ENCODE results near the gene NR2C2AP. TPM values are rescaled to one million over a fixed set of nuclear protein-coding genes. Genes with fewer than 3 reads are reported as not detected.

The NR2C2AP gene
- total and polyA plus RNA-seq, 9 donors, result 8.8 to 27.2 (median 14.9) TPM

DNA sequence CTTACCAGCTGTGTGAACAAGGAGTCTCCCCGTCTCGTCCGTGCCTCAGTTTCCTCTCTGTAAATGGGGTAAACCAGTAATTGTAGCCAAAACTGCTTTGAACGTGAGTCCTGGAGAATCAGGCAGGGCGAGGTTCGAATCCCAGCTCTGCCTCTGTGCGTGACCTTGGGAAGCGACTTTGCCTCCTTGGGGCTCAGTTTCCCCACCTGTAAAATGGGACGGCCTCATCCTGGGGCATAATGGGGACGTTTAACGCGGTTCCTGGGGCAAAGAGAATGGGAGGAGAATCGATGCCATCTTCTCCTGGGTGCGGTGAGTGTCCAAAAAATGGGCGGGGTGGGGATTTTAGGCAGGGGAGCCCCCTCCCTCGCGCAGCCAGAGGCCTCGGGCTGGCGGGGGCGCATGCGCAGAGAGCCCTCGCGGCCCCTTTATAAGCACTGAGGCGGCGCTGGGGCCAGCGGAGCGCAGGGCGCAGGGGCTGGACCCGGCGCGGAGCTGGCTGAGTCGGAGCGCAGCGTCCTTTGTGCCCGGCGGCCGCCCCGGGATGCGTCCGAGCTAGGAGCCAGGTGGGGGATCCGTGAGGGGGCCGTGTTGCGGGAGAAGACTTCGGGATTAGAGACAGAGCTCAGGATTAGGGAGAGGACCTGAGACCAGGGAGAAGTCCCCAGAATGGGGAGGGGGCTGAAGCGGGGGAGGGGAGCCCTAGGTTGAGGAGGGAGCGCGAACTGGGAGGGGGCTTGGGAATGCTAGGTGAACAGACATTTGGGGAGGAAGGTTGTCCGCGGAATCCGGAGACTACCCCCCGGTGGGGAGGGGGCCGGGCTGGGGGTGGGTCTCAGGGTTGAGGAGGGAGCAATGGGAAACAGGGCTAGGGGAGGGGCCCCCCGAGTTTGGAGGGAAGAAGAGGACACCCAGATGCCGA lies 8.5 kb upstream of the NR2C2AP start, which contains the start of gene NCAN:
NCAN (plus strand) TSS at position 460 of the 922 bp plus-strand sequence. CDS start 4,996 bp downstream, outside the sequence.
- Histone ChIP-seq H3K27ac (no peak within 1 kb of the TSS), H3K27me3 (no peaks in the 10 kb centered on the region), H3K36me3 (no peaks in the 10 kb centered on the region), H3K9me3 (no peaks in the 10 kb centered on the region), H3K4me3 (no peak within 1 kb of the TSS), H3K4me1 (ENCODE audit: insufficient read depth) (no peaks in the 10 kb centered on the region)
- TF ChIP-seq POLR2A (IDR thresholded peaks at IDR 0.05) (no peak), EP300 (IDR thresholded peaks at IDR 0.05) (no peak)
- TF ChIP-seq, protein P1, sequence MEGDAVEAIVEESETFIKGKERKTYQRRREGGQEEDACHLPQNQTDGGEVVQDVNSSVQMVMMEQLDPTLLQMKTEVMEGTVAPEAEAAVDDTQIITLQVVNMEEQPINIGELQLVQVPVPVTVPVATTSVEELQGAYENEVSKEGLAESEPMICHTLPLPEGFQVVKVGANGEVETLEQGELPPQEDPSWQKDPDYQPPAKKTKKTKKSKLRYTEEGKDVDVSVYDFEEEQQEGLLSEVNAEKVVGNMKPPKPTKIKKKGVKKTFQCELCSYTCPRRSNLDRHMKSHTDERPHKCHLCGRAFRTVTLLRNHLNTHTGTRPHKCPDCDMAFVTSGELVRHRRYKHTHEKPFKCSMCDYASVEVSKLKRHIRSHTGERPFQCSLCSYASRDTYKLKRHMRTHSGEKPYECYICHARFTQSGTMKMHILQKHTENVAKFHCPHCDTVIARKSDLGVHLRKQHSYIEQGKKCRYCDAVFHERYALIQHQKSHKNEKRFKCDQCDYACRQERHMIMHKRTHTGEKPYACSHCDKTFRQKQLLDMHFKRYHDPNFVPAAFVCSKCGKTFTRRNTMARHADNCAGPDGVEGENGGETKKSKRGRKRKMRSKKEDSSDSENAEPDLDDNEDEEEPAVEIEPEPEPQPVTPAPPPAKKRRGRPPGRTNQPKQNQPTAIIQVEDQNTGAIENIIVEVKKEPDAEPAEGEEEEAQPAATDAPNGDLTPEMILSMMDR (IDR thresholded peaks at IDR 0.05), result no peak
- 7% methylated on average over 51 to 54 of the region's 54 CpGs for WGBS, 3 donors
- intact Hi-C loops (cut with DNase I), result no loop called here
- no peak for DNase-seq

DNA sequence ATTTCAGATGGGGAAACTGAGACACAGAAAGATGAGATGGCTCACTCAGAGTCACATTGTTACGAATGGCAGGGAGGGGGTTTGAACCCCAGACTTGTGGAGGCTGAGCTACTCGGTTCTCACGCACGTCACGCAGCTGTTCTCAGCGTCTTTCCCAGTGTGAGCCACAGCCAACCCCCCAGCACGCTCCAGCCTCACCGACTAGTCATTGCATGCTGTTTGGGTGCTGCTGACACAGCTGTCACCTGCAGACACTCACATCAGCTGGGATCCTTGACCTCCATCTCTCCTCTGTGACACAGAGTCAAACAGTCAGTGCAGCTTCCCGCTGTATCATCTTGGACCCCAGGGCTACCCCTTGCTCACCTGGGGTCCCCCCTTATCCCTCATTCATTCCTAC lies 6.2 kb upstream of the NR2C2AP start:
- TF ChIP-seq, protein P1 (IDR thresholded peaks at IDR 0.05), result no peak
- TF ChIP-seq POLR2A (IDR thresholded peaks at IDR 0.05) (no peak), EP300 (IDR thresholded peaks at IDR 0.05) (no peak)
- Histone ChIP-seq H3K36me3 (no peaks in the 10 kb centered on the region), H3K4me1 (ENCODE audit: insufficient read depth) (no peaks in the 10 kb centered on the region), H3K27me3 (no peaks in the 10 kb centered on the region), H3K9me3 (no peaks in the 10 kb centered on the region), H3K27ac (no peak overlapping the region), H3K4me3 (no peak overlapping the region)
- intact Hi-C loops (cut with DNase I), result no loop called here
- DNase-seq, result no peak
- WGBS, 3 donors, result 53 to 66% (median 56%) methylated on average over 9 of the region's 9 CpGs

DNA sequence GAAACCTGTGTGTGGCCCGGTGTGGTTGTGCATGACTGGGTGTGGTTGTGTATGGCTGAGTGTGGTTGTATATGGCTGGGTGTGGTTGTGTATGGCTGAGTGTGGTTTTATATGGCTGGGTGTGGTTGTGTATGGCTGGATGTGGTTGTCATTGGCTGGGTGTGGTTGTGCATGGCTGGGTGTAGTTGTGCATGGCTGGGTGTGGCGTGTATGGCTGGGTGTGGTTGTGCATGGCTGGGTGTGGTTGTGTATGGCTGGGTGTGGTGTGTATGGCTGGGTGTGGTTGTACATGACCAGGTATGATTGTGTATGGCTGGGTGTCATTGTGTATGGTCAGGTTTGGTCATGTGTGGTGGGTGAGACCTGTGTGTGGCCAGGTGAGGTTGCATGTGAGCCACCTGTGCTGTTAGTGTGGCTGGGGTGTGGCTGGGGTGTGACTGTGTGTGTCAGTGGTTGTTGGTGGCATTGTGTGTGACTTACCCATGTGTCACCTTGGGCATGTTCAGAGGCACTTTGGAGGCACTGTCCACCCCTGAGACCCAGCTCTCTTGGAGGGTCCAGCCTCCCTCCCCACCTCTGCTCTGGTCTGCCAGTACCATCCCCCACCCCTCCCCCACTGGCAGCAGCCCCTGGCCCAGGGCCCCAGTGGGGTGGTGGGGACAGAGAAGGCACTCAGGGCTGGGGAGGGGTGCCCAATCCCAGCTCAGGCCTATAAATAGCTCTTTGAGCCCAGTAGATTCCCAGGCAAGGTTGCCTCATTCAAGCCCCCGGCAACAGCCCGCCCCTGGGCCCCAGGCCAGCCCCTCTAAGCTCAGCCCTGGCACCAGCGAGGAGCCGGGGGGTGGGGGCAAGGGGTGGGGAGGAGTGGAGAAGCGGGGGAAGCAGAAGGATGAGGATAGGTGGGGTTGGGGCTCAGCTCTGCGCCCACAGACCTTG lies 4.7 kb upstream of the NR2C2AP start:
- Histone ChIP-seq H3K4me1 (ENCODE audit: insufficient read depth) (no peaks in the 10 kb centered on the region), H3K4me3 (no peak overlapping the region), H3K9me3 (no peaks in the 10 kb centered on the region), H3K27me3 (no peaks in the 10 kb centered on the region), H3K27ac (no peak overlapping the region), H3K36me3 (no peaks in the 10 kb centered on the region)
- intact Hi-C loops (cut with DNase I), result no loop called here
- TF ChIP-seq POLR2A (IDR thresholded peaks at IDR 0.05) (no peak), EP300 (IDR thresholded peaks at IDR 0.05) (no peak)
- TF ChIP-seq, protein P1 (IDR thresholded peaks at IDR 0.05), result no peak
- WGBS, 3 donors, result 44 to 50% (median 48%) methylated on average over 7 to 8 of the region's 8 CpGs
- DNase-seq, result no peak

DNA sequence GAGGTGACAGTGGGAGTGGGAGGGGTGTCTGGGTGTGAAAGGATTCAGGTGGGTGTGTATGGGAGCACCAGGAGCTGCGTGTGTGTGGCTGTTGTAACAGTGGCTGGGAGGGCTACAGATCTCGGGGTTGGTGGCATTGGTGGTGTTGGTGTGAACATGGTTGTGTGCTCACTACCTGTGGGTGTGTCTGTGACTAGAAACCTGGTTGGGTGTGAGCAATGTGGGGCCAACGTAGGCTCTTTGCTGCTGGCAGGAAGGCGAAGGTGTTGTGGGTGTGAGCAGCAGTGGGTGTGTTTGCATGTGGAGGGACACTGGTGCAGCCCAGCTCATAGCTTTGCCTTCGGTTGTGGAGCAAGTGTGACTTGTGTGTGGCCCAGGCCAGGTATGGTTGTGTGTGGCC lies 3.7 kb upstream of the NR2C2AP start:
- Histone ChIP-seq H3K4me1 (ENCODE audit: insufficient read depth) (peaks cover 3% of the 10 kb centered on the region), H3K27me3 (no peaks in the 10 kb centered on the region), H3K4me3 (no peak overlapping the region), H3K27ac (no peak overlapping the region), H3K36me3 (no peaks in the 10 kb centered on the region), H3K9me3 (no peaks in the 10 kb centered on the region)
- intact Hi-C loops (cut with DNase I), result no loop called here
- WGBS, 3 donors, result 56 to 70% (median 59%) methylated on average over 5 of the region's 5 CpGs
- TF ChIP-seq EP300 (IDR thresholded peaks at IDR 0.05) (no peak), POLR2A (IDR thresholded peaks at IDR 0.05) (no peak)
- TF ChIP-seq, protein P1 (IDR thresholded peaks at IDR 0.05), result no peak
- no peak for DNase-seq

Measured in ovary (tissue), 9 donors.